ENCODE measurements around the gene HHAT.

- TF ChIP-seq, protein P1, sequence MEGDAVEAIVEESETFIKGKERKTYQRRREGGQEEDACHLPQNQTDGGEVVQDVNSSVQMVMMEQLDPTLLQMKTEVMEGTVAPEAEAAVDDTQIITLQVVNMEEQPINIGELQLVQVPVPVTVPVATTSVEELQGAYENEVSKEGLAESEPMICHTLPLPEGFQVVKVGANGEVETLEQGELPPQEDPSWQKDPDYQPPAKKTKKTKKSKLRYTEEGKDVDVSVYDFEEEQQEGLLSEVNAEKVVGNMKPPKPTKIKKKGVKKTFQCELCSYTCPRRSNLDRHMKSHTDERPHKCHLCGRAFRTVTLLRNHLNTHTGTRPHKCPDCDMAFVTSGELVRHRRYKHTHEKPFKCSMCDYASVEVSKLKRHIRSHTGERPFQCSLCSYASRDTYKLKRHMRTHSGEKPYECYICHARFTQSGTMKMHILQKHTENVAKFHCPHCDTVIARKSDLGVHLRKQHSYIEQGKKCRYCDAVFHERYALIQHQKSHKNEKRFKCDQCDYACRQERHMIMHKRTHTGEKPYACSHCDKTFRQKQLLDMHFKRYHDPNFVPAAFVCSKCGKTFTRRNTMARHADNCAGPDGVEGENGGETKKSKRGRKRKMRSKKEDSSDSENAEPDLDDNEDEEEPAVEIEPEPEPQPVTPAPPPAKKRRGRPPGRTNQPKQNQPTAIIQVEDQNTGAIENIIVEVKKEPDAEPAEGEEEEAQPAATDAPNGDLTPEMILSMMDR (IDR thresholded peaks at IDR 0.05), result no peak
- no peak for TF ChIP-seq POLR2A (IDR thresholded peaks at IDR 0.05)
These were observed 269.5 kb downstream of the HHAT start for GRCh38 chr1:210598135-210598652.

Data from esophagus squamous epithelium (tissue), 4 donors.